ENCODE data around the gene MYO1A. TPM values are rescaled to one million over a fixed set of nuclear protein-coding genes. Genes with fewer than 3 reads are reported as not detected.

The MYO1A gene
- total RNA-seq, 1 experiment from 2014 or later = 0.12 TPM

- no peak overlapping the region for H3K27ac Mint-ChIP-seq (ENCODE audit: low read depth, unreplicated experiment)
- peaks cover 24% of the 10 kb centered on the region for H3K4me1 Mint-ChIP-seq (ENCODE audit: insufficient read depth, unreplicated experiment)
- H3K9me3 Mint-ChIP-seq (ENCODE audit: unreplicated experiment) = no peaks in the 10 kb centered on the region
- H3K36me3 Mint-ChIP-seq (ENCODE audit: insufficient read depth, unreplicated experiment) = peaks cover 52% of the 10 kb centered on the region
- POLR2A ChIA-PET = no interaction called here
- no peak overlapping the region for H3K4me3 Mint-ChIP-seq (ENCODE audit: unreplicated experiment)
- TF ChIP-seq CTCF (IDR thresholded peaks at IDR 0.05; ENCODE audit: unreplicated experiment) = no peak
- no peak for DNase-seq (ENCODE audit: unreplicated experiment)
- no TSS peak for BruUV-seq (replicated peaks)
- CTCF ChIA-PET = interaction anchor here (1.1 to 9.5 kb wide), 5 partner anchors 13 to 244 kb away, joined by 3 to 119 read pairs (median 12); partner anchors contain the start of gene HSD17B6
- intact Hi-C loops (cut with micrococcal nuclease) = no loop called here
- H3K27me3 Mint-ChIP-seq (ENCODE audit: insufficient read depth, unreplicated experiment) = no peaks in the 10 kb centered on the region
Measured at GRCh38 chr12:57000393-57000792, 49.5 kb downstream of the MYO1A start.

- H3K27me3 Mint-ChIP-seq (ENCODE audit: insufficient read depth, unreplicated experiment) = no peaks in the 10 kb centered on the region
- no peaks in the 10 kb centered on the region for H3K9me3 Mint-ChIP-seq (ENCODE audit: unreplicated experiment)
- no peak for DNase-seq (ENCODE audit: unreplicated experiment)
- ChIA-PET POLR2A (no interaction called here), CTCF (interaction anchor here (0.6 to 9.5 kb wide), 6 partner anchors 12 to 243 kb away, joined by 3 to 119 read pairs (median 8); partner anchors contain the start of gene HSD17B6)
- peaks cover 51% of the 10 kb centered on the region for H3K36me3 Mint-ChIP-seq (ENCODE audit: insufficient read depth, unreplicated experiment)
- TF ChIP-seq CTCF (IDR thresholded peaks at IDR 0.05; ENCODE audit: unreplicated experiment) = no peak
- intact Hi-C loops (cut with micrococcal nuclease) = no loop called here
- H3K4me3 Mint-ChIP-seq (ENCODE audit: unreplicated experiment) = no peak overlapping the region
- H3K4me1 Mint-ChIP-seq (ENCODE audit: insufficient read depth, unreplicated experiment) = peaks cover 18% of the 10 kb centered on the region
- no TSS peak for BruUV-seq (replicated peaks)
- no peak overlapping the region for H3K27ac Mint-ChIP-seq (ENCODE audit: low read depth, unreplicated experiment)
Measured at GRCh38 chr12:56999456-56999855, 50.5 kb downstream of the MYO1A start.

- intact Hi-C loops (cut with micrococcal nuclease) = no loop called here
- Mint-ChIP-seq H3K9me3 (ENCODE audit: unreplicated experiment) (no peaks in the 10 kb centered on the region), H3K4me1 (ENCODE audit: insufficient read depth, unreplicated experiment) (peaks cover 14% of the 10 kb centered on the region), H3K4me3 (ENCODE audit: unreplicated experiment) (no peak overlapping the region), H3K36me3 (ENCODE audit: insufficient read depth, unreplicated experiment) (peaks cover 46% of the 10 kb centered on the region), H3K27ac (ENCODE audit: low read depth, unreplicated experiment) (no peak overlapping the region), H3K27me3 (ENCODE audit: insufficient read depth, unreplicated experiment) (no peaks in the 10 kb centered on the region)
- no peak for TF ChIP-seq CTCF (IDR thresholded peaks at IDR 0.05; ENCODE audit: unreplicated experiment)
- ChIA-PET POLR2A (no interaction called here), CTCF (interaction anchor here (0.5 to 9.5 kb wide), 4 partner anchors 11 to 242 kb away, joined by 3 to 119 read pairs (median 10); no protein-coding TSS in a partner anchor)
- DNase-seq (ENCODE audit: unreplicated experiment) = no peak
- no TSS peak for BruUV-seq (replicated peaks)
Measured at GRCh38 chr12:56998981-56999380, 50.9 kb downstream of the MYO1A start.

- intact Hi-C loops (cut with micrococcal nuclease) = no loop called here
- ChIA-PET POLR2A (no interaction called here), CTCF (interaction anchor here (0.5 to 9.5 kb wide), 3 partner anchors 10 to 242 kb away, joined by 4 to 119 read pairs (median 17); no protein-coding TSS in a partner anchor)
- peaks cover 39% of the 10 kb centered on the region for H3K36me3 Mint-ChIP-seq (ENCODE audit: insufficient read depth, unreplicated experiment)
- no peak overlapping the region for H3K4me3 Mint-ChIP-seq (ENCODE audit: unreplicated experiment)
- H3K27ac Mint-ChIP-seq (ENCODE audit: low read depth, unreplicated experiment) = no peak overlapping the region
- no peaks in the 10 kb centered on the region for H3K27me3 Mint-ChIP-seq (ENCODE audit: insufficient read depth, unreplicated experiment)
- TF ChIP-seq CTCF (IDR thresholded peaks at IDR 0.05; ENCODE audit: unreplicated experiment) = no peak
- no TSS peak for BruUV-seq (replicated peaks)
- no peaks in the 10 kb centered on the region for H3K9me3 Mint-ChIP-seq (ENCODE audit: unreplicated experiment)
- DNase-seq (ENCODE audit: unreplicated experiment) = no peak
- peaks cover 13% of the 10 kb centered on the region for H3K4me1 Mint-ChIP-seq (ENCODE audit: insufficient read depth, unreplicated experiment)
Measured at GRCh38 chr12:56998316-56998715, 51.6 kb downstream of the MYO1A start.
